Right renal cortex interstitium (tissue), 3 donors: ENCODE measurements around the gene B9D1. TPM values are rescaled to one million over a fixed set of nuclear protein-coding genes. Genes with fewer than 3 reads are reported as not detected.

Experiments
- polyA plus RNA-seq, 3 donors: library from polyadenylated mRNA; unstranded; fragments of 120-200 nt; gene quantifications; one replicate each; pipeline ENCODE4 v1.2.1, GENCODE V29; 2013; ENCODE audit not compliant: insufficient read length in 3 of 3

The B9D1 gene
- polyA plus RNA-seq, 3 donors: 30.7 to 33.3 (median 31.7) TPM

Other genes starting within 250 kb of the B9D1 start
- gene GRAPL, start 235.1 kb downstream of the B9D1 start, polyA plus RNA-seq: 1 to 10 TPM in 2 of 3 donors, under 1 TPM in 1; 1.00 to 3.2 (median 2.5) TPM
- 10 to 100 TPM; 44.8 to 49.6 (median 48.2) TPM for gene EPN2, start 125.4 kb downstream of the B9D1 start, polyA plus RNA-seq
- gene MAPK7, start 15.8 kb upstream of the B9D1 start, polyA plus RNA-seq: 10 to 100 TPM; 20.1 to 23.2 (median 20.7) TPM
- 100 to 1,000 TPM; 207 to 270 (median 245) TPM for gene MFAP4, start 24.5 kb upstream of the B9D1 start, polyA plus RNA-seq
- 1 to 10 TPM in 1 of 3 donors, under 1 TPM in 2; 0.61 to 1.4 (median 1.00) TPM for gene RNF112, start 48.5 kb upstream of the B9D1 start, polyA plus RNA-seq
- 10 to 100 TPM; 18.2 to 25.5 (median 24.5) TPM for gene SLC47A1, start 171.1 kb upstream of the B9D1 start, polyA plus RNA-seq